ENCODE data around the gene ADK.
A peak's percentile ranks its signal among the peaks of the same experiment; 100 is the strongest.
"Not testable (repeated sequence)": the region's sequence is repeated elsewhere in the genome, so short reads cannot be mapped to it uniquely, and the experiment has no call there.

Gene ADK

DNA sequence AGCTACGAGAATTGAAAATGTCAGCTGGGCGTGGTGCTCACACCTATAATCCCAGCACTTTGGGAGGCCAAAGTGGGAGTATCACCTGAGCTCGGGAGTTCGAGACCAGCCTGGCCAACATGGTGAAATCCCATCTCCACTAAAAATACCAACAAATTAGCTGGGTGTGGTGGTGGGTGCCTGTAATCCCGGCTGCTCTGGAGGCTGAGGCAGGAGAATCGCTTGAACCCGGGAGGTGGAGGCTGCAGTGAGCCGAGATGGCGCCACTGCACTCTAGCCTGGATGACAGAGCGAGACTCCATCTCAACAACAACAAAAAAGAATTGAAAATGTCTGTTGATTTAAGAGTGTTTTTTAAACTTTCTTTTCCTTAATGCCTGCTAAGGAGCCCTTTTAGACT lies 4.0 kb upstream of the ADK start:
- DNase-seq (ENCODE audit: low read depth) = not testable (repeated sequence)

DNA sequence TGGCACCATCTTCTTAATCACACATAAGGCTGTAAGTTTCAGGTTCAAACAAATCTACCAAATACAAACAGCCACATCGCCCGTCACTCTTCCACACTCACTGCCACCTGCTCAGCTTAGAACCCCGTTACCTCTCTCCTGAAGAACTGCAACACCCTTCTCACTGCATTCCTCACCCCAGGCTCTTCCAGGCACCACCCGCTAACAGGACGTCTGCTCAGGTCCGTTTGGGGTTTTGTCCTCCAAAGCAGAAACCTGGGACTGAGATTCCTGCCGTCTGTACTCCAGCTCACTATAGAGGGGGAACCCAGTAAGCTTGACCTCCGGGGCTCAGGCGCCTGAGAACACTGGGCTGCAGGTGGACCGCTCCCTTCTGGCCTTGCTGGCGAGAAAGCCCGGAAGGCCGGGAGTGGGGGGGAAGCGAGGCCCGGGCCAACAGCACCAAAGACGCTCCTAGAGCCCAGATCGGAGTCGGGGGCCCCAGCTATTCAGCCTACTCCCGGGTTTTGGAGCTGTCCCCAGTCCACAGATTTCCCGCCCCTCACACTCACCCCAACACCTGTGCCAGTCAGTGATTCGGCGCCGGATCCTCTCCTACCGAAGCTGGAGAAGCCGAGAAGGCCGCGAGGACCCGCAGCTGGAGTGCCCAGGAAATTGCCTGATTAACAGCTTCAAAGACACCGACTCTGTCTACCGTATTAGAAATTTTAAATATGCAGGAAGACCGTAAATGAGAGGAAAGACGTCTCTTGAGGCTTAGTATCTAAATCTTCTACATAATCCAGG lies 624 bp upstream of the ADK start, which contains the start of gene AP3M1:
Gene AP3M1, minus strand, starts transcription at position 625 of the 786 bp plus-strand sequence. CDS start 12,449 bp downstream, outside the sequence.
- DNase-seq (ENCODE audit: low read depth) = no peak

DNA sequence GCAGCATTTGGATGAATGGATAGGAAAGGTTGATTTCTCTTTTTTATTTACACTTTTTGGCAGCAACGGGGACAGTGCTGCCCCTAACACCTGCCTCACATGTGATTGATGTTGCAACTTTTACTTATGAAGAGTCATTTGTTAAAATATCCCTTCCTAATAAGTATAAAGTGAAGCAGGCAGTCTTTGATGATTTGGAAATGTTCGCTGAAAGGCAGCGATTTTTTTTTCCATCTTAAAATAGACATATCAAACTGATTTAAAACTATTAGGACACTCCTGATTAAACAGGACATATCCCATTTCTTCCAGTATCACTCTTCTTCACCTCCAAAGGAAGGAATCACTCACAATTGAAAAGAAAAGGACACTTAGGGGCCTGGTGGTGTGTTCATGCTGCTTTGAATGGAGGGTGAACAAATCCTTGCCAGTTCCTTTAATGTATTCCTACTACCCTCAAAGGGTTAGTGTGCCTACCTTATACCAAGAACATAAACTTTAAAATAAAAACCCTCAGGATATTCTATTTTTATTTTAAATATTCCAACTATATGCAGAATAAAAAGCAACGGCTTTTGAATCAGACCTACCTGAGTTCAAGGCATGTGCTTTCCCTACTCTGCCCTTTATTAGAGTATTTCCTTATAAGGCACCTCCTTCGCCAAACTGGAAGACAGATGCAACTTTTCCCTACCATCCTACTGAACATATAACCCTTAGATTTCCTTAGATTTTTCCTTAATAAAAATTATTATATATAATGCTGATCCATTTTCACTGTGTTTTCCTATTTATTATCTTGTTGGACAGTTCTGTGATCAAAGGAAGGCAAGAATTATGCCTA lies 1.1 kb downstream of the ADK start:
- DNase-seq (ENCODE audit: low read depth) = no peak

DNA sequence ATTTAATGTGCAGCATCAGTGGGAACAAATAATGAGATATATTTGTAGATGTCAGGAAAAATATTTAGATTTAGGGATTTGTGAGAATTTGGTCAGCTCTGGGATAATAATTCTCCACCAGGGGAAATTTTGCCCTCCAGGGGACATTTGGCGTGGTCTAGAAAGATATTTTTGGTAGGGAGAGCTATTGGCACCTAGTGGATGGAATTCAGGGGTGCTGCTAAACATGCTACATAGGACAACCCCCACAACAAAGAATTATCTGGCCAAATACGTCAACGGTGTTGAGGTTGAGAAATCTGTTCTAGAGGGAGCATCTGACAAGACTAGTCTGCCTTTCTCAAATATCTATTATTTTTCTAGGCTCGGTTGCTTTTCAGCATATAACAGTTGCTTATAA lies 2.1 kb downstream of the ADK start:
- DNase-seq (ENCODE audit: low read depth) = no peak

DNA sequence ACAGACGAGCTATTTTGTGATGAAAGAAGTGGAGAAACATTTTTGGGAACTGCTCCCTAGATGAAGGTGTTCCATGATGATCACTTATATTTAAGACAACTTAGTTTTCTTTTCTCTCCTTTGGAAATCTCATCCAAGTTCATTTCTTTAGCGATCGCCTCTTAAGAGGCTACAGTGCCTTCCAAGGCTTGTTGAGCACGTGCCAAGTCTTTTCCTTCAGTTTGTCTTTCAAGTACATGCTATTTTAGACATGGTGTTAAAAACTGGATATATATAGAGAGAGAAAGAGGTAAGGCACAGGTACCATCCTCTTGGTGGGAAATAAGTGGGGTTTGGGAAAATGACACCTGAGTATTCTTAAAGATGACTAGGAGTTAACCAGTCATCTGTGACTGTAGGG lies 2.7 kb downstream of the ADK start:
- no peak for DNase-seq (ENCODE audit: low read depth)

DNA sequence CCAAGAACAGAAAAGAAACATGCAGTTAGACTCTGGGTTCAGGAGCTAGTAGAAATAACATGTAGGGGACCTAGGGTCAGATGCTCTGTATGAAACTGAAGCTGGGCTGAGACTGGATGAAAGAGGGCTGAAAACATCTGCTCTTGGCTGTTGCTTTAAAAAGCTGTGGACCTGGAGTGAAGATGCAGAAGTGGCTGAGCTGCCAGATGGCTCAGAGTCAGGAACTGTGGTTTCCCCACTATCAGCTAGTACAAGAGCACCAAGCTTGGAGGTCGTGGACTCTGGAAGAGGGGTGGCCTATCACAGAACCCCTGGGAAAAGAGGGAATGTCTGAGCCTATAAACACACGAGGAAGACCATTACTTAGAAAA lies 5.9 kb downstream of the ADK start:
- no peak for DNase-seq (ENCODE audit: low read depth)

DNA sequence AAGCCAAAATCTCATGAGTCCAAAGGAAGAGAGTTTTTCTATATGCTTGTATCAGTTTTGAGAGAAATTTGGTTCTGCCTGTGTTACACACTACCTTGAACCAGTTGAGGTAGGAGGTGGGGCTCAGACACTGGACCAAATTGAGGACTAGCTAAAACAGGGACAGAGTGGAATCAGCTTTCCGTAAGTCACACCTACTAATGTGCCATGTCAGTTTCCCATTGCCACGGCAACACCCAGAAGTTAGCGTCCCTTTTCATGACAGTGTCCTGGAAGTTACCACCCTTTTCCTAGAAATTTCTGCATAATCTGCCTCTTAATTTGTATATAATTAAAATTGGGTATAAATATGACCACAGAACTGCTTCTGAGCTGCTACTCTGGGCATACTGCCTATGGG lies 9.0 kb downstream of the ADK start:
- DNase-seq (ENCODE audit: low read depth) = no peak

DNA sequence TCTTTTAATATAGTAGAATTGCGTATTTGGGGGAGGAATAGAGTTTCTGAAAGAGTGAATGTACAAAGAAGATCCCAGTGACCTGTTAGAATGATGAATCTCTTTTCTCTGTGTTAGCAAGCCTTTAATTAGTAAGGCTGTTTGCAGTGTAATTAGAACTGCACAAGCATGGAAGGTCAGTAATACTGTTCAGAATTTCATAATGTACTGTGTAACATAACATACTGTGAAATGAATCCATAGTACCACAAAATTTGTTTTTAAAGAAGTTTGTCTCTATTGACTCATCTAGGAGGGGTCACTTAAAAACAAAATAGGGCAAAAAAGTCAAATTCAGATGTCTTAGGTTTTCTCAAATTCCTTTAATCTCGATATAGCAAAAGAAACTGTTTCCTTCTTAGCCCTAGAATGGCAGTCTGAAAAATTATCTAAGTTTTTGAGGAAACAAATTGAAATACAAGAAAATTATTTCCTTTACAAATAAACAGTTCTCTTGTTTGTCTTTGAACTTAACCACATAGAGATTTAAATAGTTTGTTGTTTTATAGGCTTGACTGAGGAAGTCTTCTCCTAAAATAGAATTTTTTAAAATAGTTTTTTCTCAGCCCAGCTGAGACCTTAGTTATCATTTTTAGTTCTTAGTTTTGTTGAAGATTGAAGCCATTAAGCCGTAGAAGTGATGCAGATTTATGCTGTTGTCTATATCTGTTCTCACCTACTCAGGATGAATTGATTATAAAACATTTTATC lies 12.5 kb downstream of the ADK start:
- no peak for DNase-seq (ENCODE audit: low read depth)

DNA sequence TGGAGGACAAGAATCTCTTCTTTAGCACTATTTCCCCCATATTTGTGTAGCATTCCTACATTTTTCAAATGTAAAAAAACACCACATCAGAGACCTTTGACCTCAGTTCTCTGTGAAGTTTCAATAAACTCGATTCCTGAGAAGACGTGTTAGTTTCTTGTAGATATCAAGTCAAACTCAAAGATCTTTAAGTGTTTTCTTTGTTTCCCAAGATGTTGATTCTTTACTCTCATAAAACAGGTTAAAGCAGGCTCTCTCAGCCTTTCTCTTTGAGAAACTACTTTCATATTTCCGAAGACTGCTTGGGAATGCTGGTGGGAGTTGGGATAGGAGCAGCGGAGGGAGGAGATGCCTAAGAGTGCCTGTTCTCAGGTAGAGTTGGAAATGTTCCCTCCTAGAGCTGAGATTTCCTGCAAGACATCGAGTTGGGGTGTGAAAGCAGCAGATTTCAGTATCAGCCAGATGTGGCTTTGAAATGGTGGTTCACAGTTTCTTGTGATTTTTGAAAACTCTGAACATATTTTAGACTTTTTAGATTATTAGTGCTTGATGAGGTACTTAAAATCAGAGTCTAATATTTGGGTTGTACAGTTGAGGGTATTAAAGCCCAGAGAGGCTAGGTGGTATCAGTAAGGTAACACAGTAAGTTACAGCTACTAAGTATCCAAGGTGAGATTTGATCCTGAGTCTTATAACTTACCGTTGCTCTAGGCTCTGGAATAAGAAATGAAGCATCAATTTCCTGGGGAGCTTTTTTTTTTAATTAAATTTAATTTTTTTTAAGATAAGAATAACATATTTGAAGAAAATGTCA lies 13.9 kb downstream of the ADK start:
- no peak for DNase-seq (ENCODE audit: low read depth)

DNA sequence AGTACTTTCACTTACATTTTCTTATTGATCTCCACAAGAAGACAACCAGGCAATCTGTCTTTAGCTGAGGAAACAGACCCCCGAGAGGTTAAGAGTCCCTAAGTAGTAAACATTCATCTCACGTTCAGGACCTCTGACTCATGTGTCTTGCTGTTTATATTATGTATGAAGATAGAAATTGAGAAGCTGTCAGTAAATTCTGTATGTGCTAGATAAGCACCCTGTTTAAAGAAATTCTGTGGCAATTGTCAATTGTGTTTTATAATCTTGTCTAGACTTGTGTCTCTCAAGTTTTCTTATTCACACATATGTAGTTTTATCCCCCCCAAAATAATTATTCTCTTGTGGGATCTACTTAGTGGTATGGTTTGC lies 14.5 kb downstream of the ADK start:
- no peak for DNase-seq (ENCODE audit: low read depth)

DNA sequence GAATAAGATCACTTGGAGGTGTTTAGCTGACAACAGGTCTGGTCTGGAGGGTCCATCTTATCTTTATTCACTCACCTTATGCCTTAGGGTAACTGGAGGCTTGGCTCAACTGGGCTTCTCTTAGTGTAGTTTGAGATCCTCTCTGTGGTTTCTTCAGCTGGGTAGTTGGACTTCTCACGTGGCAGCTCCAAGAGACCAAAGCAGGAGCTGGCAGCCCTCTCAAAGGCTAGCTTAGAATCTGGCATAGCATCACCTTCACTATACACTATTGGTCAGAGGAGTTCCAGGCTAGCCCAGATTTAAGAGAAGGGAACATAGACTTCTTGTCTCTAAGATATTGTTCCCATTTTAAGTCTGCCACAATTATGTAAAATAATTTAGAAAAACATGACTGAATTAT lies 16.4 kb downstream of the ADK start:
- DNase-seq (ENCODE audit: low read depth) = no peak

DNA sequence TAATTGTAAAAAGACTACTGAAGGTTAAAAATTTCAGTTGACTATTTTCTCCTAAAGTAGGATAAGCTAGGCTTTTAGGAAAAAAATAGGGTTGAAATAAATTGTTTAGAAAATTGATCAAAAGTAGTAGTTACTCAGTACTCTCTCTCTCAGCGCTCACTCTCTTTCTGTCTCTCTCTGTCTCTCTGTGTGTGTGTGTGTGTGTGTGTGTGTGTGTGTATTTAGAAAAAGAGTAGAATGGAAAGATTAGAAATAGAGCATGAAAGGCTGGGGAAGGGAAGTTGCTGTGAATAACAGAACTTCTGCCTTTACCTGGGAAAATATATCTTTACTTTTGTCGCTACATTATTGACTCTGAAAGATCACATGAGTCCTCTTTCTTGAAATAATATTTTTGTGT lies 20.6 kb downstream of the ADK start:
- no peak for DNase-seq (ENCODE audit: low read depth)

DNA sequence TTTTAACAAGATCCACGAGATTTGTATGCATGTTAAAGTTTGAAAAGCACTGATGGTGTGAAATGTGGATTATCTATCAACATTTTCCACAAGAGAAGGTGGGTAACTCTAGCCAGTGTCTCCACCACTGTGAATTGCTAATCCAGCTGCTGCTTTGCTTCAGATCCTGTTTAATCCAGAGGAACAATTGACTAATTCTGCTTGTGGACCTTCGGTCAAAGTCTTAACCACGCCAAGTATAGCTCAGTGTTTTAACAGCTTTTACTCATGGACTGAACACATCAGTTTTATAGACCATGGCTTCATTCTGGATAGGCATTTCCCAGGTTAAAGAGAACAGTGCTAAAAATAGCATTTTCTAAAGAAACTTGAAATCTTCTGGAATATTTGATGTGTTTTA lies 23.5 kb downstream of the ADK start:
- DNase-seq (ENCODE audit: low read depth) = no peak

DNA sequence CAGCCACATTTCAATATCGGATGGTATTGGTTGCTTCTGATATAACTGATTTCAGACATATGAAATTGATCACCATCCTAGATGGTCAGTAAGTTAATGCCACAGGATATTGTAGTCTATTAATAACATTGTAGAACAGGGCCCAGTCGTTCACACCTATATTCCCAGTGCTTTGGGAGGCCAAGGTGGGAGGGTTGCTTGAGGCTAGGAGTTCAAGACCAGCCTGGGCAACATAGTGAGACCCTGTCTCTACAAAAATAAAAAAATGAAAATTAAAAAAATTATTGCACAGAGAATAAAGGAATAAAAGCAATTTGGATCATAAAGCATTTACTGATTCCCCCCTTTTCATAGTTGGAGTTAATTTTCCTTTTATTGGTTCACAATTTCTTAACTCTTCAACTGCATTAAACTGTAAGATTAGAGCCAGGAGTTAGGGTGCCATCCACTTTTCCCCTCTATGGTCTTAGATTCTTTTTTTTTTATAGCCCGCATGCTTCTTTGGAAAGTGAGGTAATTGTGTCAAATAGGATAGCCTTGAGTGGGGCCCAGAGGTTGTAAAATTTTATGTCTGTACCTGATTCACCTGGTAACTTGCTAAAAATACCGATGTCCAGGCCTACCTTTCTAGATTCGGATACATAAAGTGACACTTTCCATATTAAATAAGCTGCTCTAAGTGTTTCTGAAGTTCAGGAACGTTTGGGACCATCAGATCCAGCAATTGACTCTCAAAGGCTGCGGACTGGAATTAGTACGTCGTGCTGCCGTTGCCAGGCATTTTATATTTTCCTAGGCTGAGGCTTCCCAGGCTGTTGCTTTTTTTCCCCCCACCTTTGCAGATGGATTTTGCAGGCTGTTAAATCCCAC lies 24.7 kb downstream of the ADK start:
- DNase-seq (ENCODE audit: low read depth) = no peak

DNA sequence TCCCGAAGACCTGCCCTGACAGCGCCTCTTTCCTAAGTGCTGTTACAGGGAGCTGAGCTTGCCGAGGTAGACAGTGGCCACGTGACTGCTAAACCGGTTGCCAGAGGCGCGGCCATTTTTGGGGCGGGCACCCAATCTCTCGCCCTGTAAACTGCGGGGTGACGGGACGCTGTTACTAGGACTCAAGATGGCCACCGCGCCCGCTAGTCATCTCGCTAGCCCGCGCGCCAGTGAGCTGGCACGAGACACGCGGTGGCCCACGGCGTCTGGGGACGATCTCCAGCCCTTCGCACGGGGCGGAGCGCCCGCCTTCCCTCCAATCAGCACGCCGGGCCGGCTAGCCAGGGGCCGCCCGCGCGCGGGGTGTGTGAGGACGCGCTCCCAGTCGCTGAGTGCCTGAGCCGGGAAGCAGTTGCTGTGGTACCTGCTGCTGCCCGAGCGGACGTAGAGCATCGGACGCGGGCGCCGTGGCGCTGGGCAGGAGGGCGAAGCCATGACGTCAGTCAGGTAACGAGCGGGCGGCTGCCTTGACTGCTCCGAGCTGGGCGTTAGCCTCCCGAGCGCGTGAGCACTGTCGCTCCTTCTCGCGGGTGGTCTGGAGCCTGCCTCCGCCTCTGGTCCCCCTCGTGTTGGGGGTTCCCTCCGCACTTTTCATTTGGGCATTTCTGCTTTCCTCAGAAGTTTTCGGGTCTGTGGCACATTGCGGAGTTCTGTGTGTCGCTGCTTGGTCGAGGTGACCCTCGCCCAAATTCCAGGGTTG lies 25.5 kb downstream of the ADK start:
- DNase-seq (ENCODE audit: low read depth) = peak; percentile 87

DNA sequence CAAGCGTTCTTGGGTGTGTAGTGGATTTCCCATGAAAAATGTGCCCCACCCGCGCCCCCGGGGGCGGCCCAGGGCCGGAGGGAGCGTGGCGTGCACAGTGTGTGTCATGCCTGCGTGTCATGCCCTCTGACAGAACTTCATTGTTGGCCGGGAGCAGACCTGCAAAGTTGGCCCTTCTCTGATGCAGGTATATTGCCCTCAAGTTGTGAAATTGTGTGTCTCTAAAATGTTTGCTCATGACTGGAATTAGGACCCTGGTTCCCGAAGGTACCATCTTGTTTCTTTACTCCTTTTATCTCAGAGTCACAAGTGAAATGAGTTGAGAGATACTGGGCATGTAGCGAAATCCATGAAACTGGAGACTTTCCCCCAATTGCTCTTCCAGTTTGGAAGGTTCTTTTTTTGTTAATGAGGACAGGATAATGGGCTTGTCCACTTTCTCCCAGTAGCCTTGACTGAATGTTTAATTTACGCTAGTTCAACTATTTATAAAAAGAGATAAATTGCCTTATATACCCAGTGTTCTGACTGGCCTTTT lies 26.2 kb downstream of the ADK start:
- no peak for DNase-seq (ENCODE audit: low read depth)

DNA sequence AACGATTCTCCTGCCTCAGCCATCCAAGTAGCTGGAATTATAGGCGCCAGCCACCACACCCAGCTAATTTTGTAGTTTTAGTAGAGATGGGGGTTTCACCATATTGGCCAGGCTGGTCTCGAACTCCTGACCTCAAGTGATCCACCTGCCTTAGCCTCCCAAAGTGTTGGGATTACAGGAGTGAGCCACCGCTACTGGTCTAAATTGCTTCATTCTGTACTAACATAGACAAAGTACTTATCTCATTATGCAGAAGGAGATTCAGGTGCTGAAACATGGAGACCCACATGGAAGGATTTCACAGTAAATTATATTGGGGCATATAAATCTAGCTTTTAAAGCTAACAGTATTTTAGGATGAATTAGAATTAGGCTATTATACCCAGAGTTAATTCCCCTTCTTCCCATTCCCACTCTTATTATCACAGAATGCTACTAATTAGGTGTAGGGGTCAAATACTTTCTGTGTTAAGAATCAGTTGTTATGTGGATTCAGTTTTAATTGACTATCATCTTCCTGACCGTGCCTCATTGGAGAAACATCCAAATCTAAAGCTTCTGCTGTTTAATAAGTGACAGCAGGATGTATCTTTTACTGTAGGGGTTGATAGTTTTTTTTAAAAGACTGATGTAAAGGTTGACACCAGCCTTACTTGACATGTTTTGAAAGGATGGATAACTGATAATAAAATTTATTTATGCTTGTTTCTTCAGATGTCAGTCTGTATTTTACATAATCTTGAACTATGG lies 27.2 kb downstream of the ADK start:
- DNase-seq (ENCODE audit: low read depth) = no peak

DNA sequence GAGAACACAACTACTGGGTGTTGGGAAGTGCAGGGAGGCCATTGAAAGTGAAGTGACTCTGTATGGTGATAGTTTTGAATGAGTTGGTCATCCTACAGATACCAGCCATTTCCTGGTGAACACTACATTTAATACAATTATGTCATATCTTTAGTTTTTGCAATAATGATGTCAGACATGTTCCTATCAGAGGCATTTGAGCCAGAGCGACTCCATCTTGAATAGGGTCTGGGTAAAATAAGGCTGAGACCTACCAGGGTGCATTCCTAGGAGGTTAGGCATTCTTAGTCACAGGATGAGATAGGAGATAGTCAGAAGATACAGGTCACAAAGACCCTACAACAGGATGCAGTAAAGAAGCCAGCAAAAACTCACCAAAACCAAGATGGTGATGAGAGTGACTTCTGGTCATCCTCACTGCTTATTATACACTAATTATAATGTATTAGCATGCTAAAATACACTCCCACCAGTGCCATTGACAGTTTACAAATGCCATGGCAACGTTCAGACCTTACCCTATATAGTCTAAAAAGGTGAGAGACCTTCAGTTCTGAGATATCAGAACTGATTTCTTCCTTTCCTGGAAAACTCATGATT lies 28.2 kb downstream of the ADK start:
- DNase-seq (ENCODE audit: low read depth) = no peak

DNA sequence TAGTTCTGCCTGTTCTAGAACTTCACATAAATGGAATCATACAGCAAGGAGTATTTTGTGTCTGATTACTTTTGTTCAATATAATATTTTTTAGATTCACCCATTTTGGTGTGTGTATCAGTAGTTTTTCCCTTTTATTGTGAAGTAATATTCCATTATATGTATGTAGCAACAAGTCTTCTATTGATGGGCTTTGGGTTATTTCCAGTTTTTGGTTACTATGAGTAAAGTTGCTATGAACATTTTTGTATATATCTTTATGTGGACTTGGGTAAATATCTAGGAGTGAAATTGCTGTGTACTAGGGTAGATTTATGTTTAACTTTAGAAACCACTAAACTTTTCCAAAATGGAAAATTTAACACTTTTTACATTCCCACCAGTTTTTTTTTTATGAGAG lies 35.7 kb downstream of the ADK start:
- no peak for DNase-seq (ENCODE audit: low read depth)
